Measurements from ENCODE around the gene DDX56.
A peak's percentile ranks its signal among the peaks of the same experiment; 100 is the strongest.

Gene DDX56

GRCh38 chr7:44538093-44538797, 35.5 kb downstream of the DDX56 start:
- Mint-ChIP-seq H3K36me3 (ENCODE audit: low read depth) (no peaks in the 10 kb centered on the region), H3K4me3 (no peak overlapping the region), H3K27me3 (no peaks in the 10 kb centered on the region), H3K4me1 (no peaks in the 10 kb centered on the region), H3K27ac (no peak overlapping the region), H3K9me3 (no peaks in the 10 kb centered on the region)
- DNase-seq (no peak), ATAC-seq (no peak)

GRCh38 chr7:44537442-44537841, 36.3 kb downstream of the DDX56 start:
- Mint-ChIP-seq H3K27me3 (no peaks in the 10 kb centered on the region), H3K4me1 (no peaks in the 10 kb centered on the region), H3K9me3 (no peaks in the 10 kb centered on the region), H3K4me3 (no peak overlapping the region), H3K27ac (no peak overlapping the region), H3K36me3 (ENCODE audit: low read depth) (no peaks in the 10 kb centered on the region)
- ATAC-seq (no peak), DNase-seq (no peak)

GRCh38 chr7:44536090-44536489, 37.6 kb downstream of the DDX56 start:
- Mint-ChIP-seq H3K4me1 (no peaks in the 10 kb centered on the region), H3K4me3 (no peak overlapping the region), H3K9me3 (no peaks in the 10 kb centered on the region), H3K27ac (no peak overlapping the region), H3K27me3 (no peaks in the 10 kb centered on the region), H3K36me3 (ENCODE audit: low read depth) (no peaks in the 10 kb centered on the region)
- no peak for ATAC-seq
- no peak for DNase-seq

- H3K4me3 Mint-ChIP-seq: no peak overlapping the region
- H3K4me1 Mint-ChIP-seq: no peaks in the 10 kb centered on the region
- DNase-seq (no peak), ATAC-seq (no peak)
- no peaks in the 10 kb centered on the region for H3K9me3 Mint-ChIP-seq
- no peaks in the 10 kb centered on the region for H3K27me3 Mint-ChIP-seq
- no peak overlapping the region for H3K27ac Mint-ChIP-seq
- no peaks in the 10 kb centered on the region for H3K36me3 Mint-ChIP-seq (ENCODE audit: low read depth)
Measured at GRCh38 chr7:44535348-44536064, 38.2 kb downstream of the DDX56 start.

DNA sequence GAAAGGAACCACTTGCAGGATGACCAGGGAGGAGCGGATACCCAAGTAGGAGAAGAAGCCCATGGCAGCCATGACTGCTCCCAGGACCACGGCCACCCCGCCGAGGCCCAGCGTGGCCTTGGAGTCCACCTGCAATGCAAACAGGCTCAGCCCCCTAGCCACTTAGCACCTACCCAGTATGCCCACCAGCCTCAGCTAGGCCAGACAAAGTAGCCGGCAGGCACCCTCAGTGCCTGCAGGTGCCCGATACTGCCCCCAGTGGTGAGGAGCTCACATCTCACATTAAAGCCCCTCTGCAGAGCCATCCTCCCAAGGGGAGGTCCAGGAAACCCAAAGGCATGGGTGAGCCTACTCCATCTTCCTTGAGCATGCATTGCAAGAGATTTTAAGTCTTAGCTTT, 39.2 kb downstream of the DDX56 start:
- ATAC-seq (peak; percentile 72), DNase-seq (peak; percentile 65)
- Mint-ChIP-seq H3K9me3 (no peaks in the 10 kb centered on the region), H3K4me1 (no peaks in the 10 kb centered on the region), H3K27ac (no peak overlapping the region), H3K27me3 (no peaks in the 10 kb centered on the region), H3K4me3 (no peak overlapping the region), H3K36me3 (ENCODE audit: low read depth) (no peaks in the 10 kb centered on the region)

GRCh38 chr7:44534087-44534486, 39.6 kb downstream of the DDX56 start:
- Mint-ChIP-seq H3K9me3 (no peaks in the 10 kb centered on the region), H3K4me3 (no peak overlapping the region), H3K36me3 (ENCODE audit: low read depth) (no peaks in the 10 kb centered on the region), H3K4me1 (no peaks in the 10 kb centered on the region), H3K27me3 (no peaks in the 10 kb centered on the region), H3K27ac (no peak overlapping the region)
- DNase-seq: no peak
- no peak for ATAC-seq

DNA sequence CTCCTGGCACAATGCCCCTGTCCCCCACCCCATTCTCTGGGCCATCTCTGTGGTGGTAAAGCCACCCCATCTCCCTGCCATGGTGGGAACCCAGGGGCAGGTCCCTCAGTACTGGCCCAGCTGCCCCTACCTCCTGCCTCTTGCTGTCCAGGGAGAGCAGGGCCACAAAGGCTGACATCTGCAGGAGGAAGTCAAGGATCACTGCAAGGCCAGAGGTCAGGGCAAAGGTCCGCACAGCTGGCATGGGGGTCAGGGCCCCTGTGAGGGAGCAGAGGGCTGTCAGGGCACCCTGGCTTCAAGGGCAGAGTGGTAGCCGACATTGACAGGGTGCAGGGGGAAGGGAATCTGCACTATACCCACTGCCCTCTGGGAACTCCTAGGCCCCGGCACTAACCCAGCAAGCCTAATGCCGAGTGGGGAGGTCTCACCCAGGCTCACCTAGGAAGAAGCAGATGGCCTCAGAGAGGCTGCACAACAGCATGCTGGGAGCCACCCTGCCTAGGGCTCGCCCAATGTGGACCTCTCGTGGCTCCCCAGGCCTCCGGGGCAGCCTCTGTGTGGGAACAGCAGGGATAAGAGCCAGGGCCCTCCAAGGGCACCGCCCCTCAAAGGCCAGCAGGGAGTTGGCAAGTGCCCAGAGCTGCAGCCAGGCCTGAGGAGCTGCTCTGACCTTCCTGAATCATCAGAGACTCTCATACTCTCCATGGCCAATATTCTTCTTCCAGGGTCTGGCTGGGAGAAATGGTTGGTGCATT, 40.2 kb downstream of the DDX56 start:
- DNase-seq (no peak), ATAC-seq (no peak)
- no peaks in the 10 kb centered on the region for H3K36me3 Mint-ChIP-seq (ENCODE audit: low read depth)
- H3K4me3 Mint-ChIP-seq: no peak overlapping the region
- no peaks in the 10 kb centered on the region for H3K9me3 Mint-ChIP-seq
- no peak overlapping the region for H3K27ac Mint-ChIP-seq
- H3K4me1 Mint-ChIP-seq: no peaks in the 10 kb centered on the region
- H3K27me3 Mint-ChIP-seq: no peaks in the 10 kb centered on the region

GRCh38 chr7:44531421-44532380, 42.0 kb downstream of the DDX56 start:
- ATAC-seq (no peak), DNase-seq (no peak)
- Mint-ChIP-seq H3K4me3 (no peak overlapping the region), H3K27me3 (no peaks in the 10 kb centered on the region), H3K9me3 (no peaks in the 10 kb centered on the region), H3K27ac (no peak overlapping the region), H3K4me1 (no peaks in the 10 kb centered on the region), H3K36me3 (ENCODE audit: low read depth) (no peaks in the 10 kb centered on the region)

GRCh38 chr7:44530990-44531389, 42.7 kb downstream of the DDX56 start:
- Mint-ChIP-seq H3K9me3 (no peaks in the 10 kb centered on the region), H3K4me3 (no peak overlapping the region), H3K4me1 (no peaks in the 10 kb centered on the region), H3K27ac (no peak overlapping the region), H3K27me3 (no peaks in the 10 kb centered on the region), H3K36me3 (ENCODE audit: low read depth) (no peaks in the 10 kb centered on the region)
- ATAC-seq: no peak
- no peak for DNase-seq

DNA sequence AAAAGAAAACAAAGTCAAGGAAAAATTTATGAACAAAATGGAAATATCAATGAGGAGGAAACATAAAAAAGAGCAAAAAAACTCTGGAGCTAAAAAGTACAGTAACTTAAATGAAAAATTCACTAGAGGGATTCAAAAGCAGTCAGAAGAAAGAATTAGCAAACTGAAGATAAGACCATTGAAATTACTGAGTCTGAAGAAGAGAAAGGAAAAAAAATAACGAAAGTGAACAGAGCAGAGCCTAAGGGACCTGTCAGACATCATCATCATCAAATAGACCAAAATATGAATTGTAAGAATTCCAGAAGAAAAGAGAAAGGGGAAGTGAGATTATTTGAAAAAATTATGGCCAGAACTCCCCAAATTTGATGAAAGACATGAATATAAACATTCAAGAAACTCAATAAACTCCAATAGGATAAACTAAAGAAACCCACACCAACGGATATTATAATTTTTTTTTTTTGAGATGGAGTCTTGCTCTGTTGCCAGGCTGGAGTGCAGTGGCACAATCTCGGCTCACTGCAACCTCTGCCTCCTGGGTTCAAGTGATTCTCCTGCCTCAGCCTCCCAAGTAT, 48.8 kb downstream of the DDX56 start:
- peaks cover 12% of the 10 kb centered on the region for H3K9me3 Mint-ChIP-seq
- no peak overlapping the region for H3K4me3 Mint-ChIP-seq
- DNase-seq (no peak), ATAC-seq (no peak)
- no peaks in the 10 kb centered on the region for H3K4me1 Mint-ChIP-seq
- no peaks in the 10 kb centered on the region for H3K27me3 Mint-ChIP-seq
- peaks cover 4% of the 10 kb centered on the region for H3K36me3 Mint-ChIP-seq (ENCODE audit: low read depth)
- no peak overlapping the region for H3K27ac Mint-ChIP-seq

GRCh38 chr7:44522315-44522714, 51.4 kb downstream of the DDX56 start:
- no peaks in the 10 kb centered on the region for H3K27me3 Mint-ChIP-seq
- no peak for ATAC-seq
- H3K27ac Mint-ChIP-seq: no peak overlapping the region
- H3K36me3 Mint-ChIP-seq (ENCODE audit: low read depth): peaks cover 4% of the 10 kb centered on the region
- DNase-seq: no peak
- no peaks in the 10 kb centered on the region for H3K4me1 Mint-ChIP-seq
- H3K4me3 Mint-ChIP-seq: no peak overlapping the region
- peaks cover 12% of the 10 kb centered on the region for H3K9me3 Mint-ChIP-seq

GRCh38 chr7:44521347-44522095, 52.2 kb downstream of the DDX56 start:
- no peaks in the 10 kb centered on the region for H3K27me3 Mint-ChIP-seq
- H3K36me3 Mint-ChIP-seq (ENCODE audit: low read depth): peaks cover 4% of the 10 kb centered on the region
- DNase-seq (no peak), ATAC-seq (no peak)
- no peaks in the 10 kb centered on the region for H3K4me1 Mint-ChIP-seq
- peaks cover 12% of the 10 kb centered on the region for H3K9me3 Mint-ChIP-seq
- H3K4me3 Mint-ChIP-seq: no peak overlapping the region
- no peak overlapping the region for H3K27ac Mint-ChIP-seq

DNA sequence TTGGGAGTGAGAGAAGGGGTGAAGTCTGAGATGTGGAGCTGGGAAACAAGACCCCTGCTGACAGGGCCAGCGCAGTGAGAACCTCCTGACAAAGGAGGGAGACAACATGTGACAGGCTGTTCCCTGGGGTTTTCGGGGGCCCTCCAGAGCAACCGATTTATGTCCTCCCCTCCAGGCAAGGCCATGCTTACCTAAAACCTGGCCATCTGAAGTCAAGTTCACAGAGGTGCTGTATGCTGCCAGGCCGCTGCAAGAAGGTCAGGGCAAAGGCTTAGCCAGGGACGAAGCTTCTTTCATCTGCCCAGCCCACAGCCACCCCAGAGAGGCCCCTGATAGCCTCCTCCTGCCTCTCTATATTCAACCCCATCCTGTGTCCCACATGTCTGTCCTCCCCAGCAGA, 53.1 kb downstream of the DDX56 start:
- no peaks in the 10 kb centered on the region for H3K4me1 Mint-ChIP-seq
- no peaks in the 10 kb centered on the region for H3K27me3 Mint-ChIP-seq
- H3K4me3 Mint-ChIP-seq: no peak overlapping the region

More for the DNA sequence above, 53.1 kb downstream of the DDX56 start:
- DNase-seq: no peak
- Mint-ChIP-seq H3K36me3 (ENCODE audit: low read depth) (peaks cover 4% of the 10 kb centered on the region), H3K27ac (no peak overlapping the region), H3K9me3 (peaks cover 12% of the 10 kb centered on the region)
- no peak for ATAC-seq
